ENCODE data around the gene PLEKHA7.
"Not testable (repeated sequence)": the region's sequence is repeated elsewhere in the genome, so short reads cannot be mapped to it uniquely, and the experiment has no call there.

The PLEKHA7 gene

DNA sequence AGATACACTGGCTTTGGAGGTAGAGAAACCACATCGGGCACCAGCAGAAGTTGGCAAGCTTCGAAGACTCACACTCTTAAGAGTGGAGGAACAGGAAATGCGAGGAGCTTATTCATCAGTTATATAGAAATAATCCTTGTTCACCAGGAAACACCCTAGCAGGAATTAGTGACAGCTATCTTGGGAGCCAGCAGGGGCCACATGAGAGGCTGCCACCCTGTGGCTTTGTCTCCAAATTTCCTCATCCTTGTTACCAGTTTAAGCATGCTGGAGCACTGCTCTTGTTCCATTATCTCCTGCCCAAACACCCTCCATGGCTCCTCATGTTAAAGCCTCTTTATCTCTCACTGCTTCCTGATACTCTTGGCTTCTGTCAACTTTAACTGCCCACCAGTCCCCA lies 131.0 kb downstream of the PLEKHA7 start:
- no peak for DNase-seq (ENCODE audit: insufficient read length)
- no peak for FAIRE-seq
- TF ChIP-seq POLR2AphosphoS5 (IDR thresholded peaks at IDR 0.05; ENCODE audit: low read depth, low read length): no peak
- TF ChIP-seq TAF1 (IDR thresholded peaks at IDR 0.05; ENCODE audit: borderline replicate concordance, low read depth, low read length): no peak
- TF ChIP-seq POLR2A (IDR thresholded peaks at IDR 0.05; ENCODE audit: low read depth, low read length): no peak

DNA sequence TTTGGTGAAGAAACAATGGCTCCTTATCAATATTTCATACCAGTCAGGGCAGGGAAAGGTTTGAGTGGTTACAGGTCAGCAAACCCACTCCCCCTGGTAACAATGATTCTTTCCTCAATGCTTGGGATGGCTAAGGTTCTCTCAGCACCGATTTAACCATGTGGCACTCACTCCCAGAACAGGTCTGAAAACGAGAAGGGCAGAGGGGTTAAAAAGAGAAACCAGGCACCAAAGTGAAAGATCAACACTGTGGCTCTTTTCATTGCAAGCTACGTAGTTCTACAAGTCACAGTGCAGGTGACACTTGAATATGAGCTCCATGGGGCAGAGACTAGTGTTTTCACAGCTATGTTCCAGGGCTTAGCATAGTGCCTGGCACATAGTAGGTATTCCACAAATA lies 132.4 kb downstream of the PLEKHA7 start:
- FAIRE-seq (no peak), DNase-seq (ENCODE audit: insufficient read length) (no peak)
- TF ChIP-seq POLR2A (IDR thresholded peaks at IDR 0.05; ENCODE audit: low read depth, low read length) (no peak), POLR2AphosphoS5 (IDR thresholded peaks at IDR 0.05; ENCODE audit: low read depth, low read length) (no peak)

DNA sequence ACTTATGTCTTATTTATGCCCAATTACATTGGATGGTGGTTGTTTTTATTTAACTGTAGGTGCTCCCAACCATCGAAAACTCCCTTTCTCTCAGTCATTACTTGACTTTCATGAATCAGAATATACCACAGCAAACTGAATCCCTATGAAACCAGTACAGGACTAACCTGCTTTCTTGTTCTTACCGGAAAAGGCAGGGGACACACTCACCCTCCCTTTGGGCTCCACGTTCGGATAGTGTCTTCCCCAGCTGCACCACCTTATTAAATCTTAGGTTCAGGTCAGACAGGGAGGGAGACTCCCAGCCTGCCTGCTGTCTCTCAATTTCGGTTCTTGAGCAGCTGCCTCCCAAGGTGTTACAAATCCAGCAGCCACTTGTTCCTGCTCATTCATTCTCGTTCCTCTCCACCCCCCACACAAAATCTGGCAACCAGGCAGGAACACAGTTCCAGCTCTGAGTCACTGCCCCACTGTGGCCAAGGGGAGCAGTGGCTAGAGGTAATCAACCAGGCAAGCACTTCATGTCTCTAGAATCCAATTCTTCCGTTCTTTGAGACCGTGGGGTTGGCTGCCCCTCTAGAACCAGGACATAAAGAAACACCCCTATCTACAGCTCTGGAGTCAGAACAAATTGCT lies 133.0 kb downstream of the PLEKHA7 start:
- FAIRE-seq: peak; percentile 73
- TF ChIP-seq POLR2AphosphoS5 (IDR thresholded peaks at IDR 0.05; ENCODE audit: low read depth, low read length): no peak
- no peak for TF ChIP-seq TAF1 (IDR thresholded peaks at IDR 0.05; ENCODE audit: borderline replicate concordance, low read depth, low read length)
- no peak for TF ChIP-seq POLR2A (IDR thresholded peaks at IDR 0.05; ENCODE audit: low read depth, low read length)
- DNase-seq (ENCODE audit: insufficient read length): no peak

DNA sequence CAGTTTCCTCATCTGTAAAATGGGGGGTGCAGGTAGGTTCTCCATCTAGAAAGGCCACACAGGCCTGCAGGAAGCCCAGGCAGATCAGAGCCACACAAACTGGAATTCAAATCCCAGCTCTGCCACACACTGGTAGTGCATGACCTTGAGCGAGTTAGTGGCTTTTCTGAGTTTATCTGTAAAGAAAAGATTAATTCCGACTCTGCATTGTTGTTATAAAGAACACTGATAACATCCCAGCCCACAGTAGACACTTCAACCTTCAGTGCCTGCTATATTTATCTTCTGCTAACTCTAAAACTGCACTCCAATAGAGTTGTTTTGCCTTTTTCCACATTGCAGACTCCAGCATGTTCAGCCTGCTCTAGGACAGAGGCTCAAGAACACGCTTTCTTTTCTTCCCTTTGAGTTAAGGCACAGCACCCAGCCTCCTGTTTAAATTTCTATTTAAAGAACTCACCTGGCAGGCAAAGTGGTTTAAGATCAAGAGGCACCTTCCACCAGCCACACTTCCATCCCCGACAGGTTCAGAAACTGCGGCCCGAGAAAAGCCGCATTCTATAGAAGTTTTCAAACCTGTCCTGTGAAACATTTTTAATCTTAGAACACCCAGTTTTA lies 133.9 kb downstream of the PLEKHA7 start:
- TF ChIP-seq TAF1 (IDR thresholded peaks at IDR 0.05; ENCODE audit: borderline replicate concordance, low read depth, low read length): no peak
- no peak for TF ChIP-seq POLR2AphosphoS5 (IDR thresholded peaks at IDR 0.05; ENCODE audit: low read depth, low read length)
- no peak for TF ChIP-seq POLR2A (IDR thresholded peaks at IDR 0.05; ENCODE audit: low read depth, low read length)
- DNase-seq (ENCODE audit: insufficient read length) (no peak), FAIRE-seq (no peak)

DNA sequence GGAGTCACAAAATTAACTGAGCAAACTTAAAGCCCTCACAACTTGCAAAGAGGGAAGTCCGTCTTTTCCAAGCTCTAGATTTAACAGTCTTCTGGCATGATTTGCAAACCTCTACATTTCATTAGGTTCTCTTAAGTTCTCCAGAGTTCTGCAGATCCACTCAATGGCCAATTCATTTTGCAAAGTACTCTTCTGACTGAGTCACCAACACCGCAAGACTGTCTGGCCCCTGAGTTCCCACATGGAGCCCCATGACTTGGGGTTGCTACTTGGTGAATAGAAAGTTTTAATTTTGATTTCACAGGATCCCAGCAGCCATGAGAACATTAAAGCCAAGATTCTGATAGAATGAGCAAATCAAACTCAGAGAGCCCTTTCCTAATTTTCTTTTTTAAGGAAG lies 134.5 kb downstream of the PLEKHA7 start:
- FAIRE-seq (no peak), DNase-seq (ENCODE audit: insufficient read length) (no peak)
- TF ChIP-seq TAF1 (IDR thresholded peaks at IDR 0.05; ENCODE audit: borderline replicate concordance, low read depth, low read length): no peak
- TF ChIP-seq POLR2A (IDR thresholded peaks at IDR 0.05; ENCODE audit: low read depth, low read length): no peak
- TF ChIP-seq POLR2AphosphoS5 (IDR thresholded peaks at IDR 0.05; ENCODE audit: low read depth, low read length): no peak

DNA sequence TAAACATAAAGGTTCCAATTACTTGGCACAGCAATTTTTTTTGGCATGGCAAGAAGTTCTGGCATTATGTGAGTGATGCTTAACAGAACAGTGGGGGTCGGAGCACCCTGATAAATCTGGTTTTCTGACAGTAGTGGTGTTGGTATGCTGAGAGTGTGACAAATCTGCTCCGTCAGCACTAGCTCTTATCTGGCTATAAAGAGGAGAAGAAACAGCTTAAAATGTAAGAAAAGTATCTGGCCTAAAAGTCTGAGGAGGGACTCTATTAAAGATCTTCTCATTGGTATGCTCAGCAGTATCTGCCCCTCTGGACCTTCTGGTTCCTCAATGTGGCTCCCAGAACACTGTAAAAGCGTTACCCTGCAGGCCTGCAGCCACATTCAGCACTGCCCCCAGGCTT lies 137.4 kb downstream of the PLEKHA7 start:
- TF ChIP-seq POLR2AphosphoS5 (IDR thresholded peaks at IDR 0.05; ENCODE audit: low read depth, low read length): no peak
- TF ChIP-seq POLR2A (IDR thresholded peaks at IDR 0.05; ENCODE audit: low read depth, low read length): no peak
- TF ChIP-seq TAF1 (IDR thresholded peaks at IDR 0.05; ENCODE audit: borderline replicate concordance, low read depth, low read length): no peak
- no peak for FAIRE-seq
- DNase-seq (ENCODE audit: insufficient read length): no peak

DNA sequence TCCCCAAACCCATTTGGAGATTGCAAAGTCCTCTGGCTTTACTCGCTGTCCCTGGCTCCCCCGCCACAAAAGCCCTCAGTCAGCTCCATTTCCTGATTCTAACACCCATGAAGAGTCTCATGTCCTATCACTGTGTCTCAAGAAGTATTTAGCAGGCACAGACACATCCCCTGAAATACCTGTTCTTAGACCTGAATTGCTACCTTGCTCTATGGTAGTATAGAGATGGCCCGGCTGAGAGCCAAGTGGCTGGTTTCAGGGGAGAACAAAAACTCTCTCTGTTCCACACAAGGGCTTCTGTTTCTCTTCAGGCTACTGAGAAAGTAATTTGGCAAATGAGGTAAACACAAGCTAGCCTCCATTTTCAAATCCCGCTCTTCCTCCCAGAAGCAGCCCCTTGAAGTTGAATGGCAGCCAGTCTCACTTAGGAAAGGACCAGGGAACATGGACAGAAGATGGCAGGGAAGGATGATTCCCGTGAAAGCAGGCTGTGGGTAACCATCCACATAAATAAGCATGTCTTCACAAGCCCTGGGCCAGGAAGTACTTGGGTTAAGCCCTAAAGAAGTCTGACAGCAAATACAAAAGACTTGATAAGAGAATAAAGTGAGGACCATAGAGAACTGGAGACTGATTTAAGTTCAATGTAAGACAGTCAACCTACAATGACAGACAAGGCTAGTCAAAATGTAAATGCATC lies 138.0 kb downstream of the PLEKHA7 start:
- no peak for FAIRE-seq
- TF ChIP-seq TAF1 (IDR thresholded peaks at IDR 0.05; ENCODE audit: borderline replicate concordance, low read depth, low read length): no peak
- TF ChIP-seq POLR2AphosphoS5 (IDR thresholded peaks at IDR 0.05; ENCODE audit: low read depth, low read length): no peak
- no peak for TF ChIP-seq POLR2A (IDR thresholded peaks at IDR 0.05; ENCODE audit: low read depth, low read length)
- no peak for DNase-seq (ENCODE audit: insufficient read length)

DNA sequence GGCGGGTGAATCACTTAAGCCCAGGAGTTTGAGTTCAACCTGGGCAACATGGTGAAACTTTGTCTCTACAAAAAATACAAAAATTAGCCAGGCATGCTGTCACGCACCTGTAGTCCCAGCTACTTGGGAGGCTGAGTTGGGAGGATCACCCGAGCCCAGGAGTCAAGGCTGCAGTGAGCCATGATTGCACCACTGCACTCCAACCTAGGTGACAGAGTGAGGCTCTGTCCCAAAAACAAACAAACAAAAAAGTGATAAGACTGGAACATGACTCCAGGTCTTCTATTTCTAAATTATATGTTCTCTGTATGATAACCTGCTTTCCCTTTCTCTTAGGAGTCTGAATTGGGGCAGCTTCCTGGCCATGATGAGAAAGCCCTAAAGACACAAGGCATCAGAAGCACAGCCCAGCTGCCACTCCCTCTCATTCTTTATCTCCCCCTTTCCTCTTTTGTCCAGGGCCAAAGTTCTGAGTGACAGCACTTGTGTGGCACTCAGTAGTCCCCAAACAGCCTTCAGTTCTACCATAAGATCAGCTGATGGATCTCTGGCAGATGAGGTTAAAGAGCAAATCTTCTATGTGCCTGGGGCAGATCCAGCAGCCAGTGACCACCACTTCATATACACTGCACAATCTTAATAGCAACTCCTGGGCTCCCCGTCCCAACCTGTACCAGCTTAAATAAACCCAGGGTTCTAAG lies 139.8 kb downstream of the PLEKHA7 start:
- FAIRE-seq (peak; percentile 67), DNase-seq (ENCODE audit: insufficient read length) (no peak)
- no peak for TF ChIP-seq POLR2A (IDR thresholded peaks at IDR 0.05; ENCODE audit: low read depth, low read length)
- no peak for TF ChIP-seq POLR2AphosphoS5 (IDR thresholded peaks at IDR 0.05; ENCODE audit: low read depth, low read length)
- no peak for TF ChIP-seq TAF1 (IDR thresholded peaks at IDR 0.05; ENCODE audit: borderline replicate concordance, low read depth, low read length)

DNA sequence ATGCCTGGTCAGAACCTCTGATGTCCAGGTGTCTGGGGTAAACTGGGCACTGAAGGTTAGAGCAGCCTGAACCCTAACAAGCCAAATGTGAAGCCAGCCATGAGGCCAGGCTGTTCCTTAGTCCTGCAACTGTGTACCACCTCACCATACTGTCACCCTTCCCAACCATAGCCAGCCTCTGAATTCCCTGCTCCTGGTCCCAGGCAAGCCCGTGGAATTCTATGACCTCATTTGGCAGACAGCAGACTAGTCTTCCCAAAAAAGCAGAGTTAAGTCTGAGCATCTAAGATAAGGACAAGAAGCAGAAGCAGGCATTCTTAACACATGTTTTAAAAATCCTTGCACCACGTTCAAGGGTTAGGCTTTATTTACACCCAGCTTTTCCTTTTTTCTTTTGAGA lies 140.9 kb downstream of the PLEKHA7 start:
- TF ChIP-seq POLR2AphosphoS5 (IDR thresholded peaks at IDR 0.05; ENCODE audit: low read depth, low read length): no peak
- TF ChIP-seq POLR2A (IDR thresholded peaks at IDR 0.05; ENCODE audit: low read depth, low read length): no peak
- TF ChIP-seq TAF1 (IDR thresholded peaks at IDR 0.05; ENCODE audit: borderline replicate concordance, low read depth, low read length): no peak
- FAIRE-seq: no peak
- DNase-seq (ENCODE audit: insufficient read length): no peak

DNA sequence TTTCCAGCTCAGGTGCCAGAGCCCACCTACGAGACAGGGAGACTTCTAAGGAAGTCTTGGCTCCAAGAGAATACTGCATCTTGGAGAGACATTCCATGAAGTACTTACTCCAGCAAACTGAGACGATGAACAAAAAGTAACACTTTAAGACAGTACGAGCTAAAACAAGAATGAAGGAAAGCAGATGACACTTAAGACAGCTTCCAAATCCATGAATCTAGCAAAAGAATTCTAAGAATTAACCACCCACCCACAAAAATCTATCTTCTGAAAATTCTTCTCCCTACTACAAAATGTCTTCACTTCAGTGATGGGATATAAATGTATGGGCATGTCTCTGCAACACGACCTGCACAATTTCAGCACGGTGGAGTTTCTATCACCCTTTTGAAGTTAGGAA lies 142.8 kb downstream of the PLEKHA7 start:
- DNase-seq (ENCODE audit: insufficient read length) (no peak), FAIRE-seq (peak; percentile 38)
- TF ChIP-seq POLR2A (IDR thresholded peaks at IDR 0.05; ENCODE audit: low read depth, low read length) (no peak), TAF1 (IDR thresholded peaks at IDR 0.05; ENCODE audit: borderline replicate concordance, low read depth, low read length) (no peak), POLR2AphosphoS5 (IDR thresholded peaks at IDR 0.05; ENCODE audit: low read depth, low read length) (no peak)

DNA sequence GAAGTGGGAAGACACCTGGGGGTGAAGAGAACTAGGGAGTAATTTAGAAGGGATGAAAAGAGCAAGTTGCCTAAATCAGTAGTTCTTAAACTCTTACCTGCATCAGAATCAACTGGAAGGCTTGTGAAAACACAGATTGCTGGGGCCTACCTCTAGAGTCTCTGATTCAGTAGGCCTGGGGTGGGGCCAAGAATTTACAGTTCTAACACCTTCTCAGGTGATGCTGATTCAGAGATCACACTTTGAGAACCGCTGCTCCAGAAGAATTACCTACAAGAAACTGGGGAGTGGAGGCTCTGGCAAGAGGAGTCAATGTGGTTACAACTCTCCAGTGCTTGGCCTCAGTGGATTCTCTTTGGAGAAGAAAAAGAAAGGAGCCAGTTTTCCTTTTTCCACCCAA lies 147.1 kb downstream of the PLEKHA7 start:
- DNase-seq (ENCODE audit: insufficient read length) (no peak), FAIRE-seq (no peak)
- TF ChIP-seq TAF1 (IDR thresholded peaks at IDR 0.05; ENCODE audit: borderline replicate concordance, low read depth, low read length) (no peak), POLR2A (IDR thresholded peaks at IDR 0.05; ENCODE audit: low read depth, low read length) (no peak), POLR2AphosphoS5 (IDR thresholded peaks at IDR 0.05; ENCODE audit: low read depth, low read length) (no peak)

DNA sequence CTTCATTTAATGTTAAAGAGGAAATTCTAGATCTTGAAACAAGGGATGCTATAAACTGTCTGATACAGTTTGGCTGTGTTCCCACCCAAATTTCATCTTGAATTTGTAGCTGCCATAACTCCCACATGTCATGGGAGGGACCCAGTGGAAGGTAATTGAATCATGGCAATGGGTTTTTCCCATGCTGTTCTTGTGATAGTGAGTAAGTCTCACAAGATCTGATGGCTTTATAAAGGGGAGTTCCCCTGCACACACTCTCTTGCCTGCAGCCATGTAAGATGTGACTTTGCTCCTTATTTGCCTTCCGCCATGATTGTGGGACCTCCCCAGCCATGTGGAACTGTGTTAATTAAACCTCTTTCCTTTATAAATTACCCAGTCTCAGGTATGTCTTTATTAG lies 149.8 kb downstream of the PLEKHA7 start:
- not testable (repeated sequence) for DNase-seq (ENCODE audit: insufficient read length)
- FAIRE-seq: peak; percentile 56

All from GM12892 (cell line).